Endothelial cell of umbilical vein (primary cell): Measurements from ENCODE around the gene ACSM5. TPM values are rescaled to one million over a fixed set of nuclear protein-coding genes. Genes with fewer than 3 reads are reported as not detected.

ENCODE experiments used
- BruUV-seq: library from RNA; stranded (reverse); fragments of 400-500 nt; replicated peaks from 2 replicates; lab custom pipeline; 2021; lab: Mats Ljungman, UMichigan
- CTCF ChIA-PET: fragments of 300-600, 350-600 bp; sonication (Branson Sonifier 250); formaldehyde crosslinking; loops from one replicate; lab custom pipeline; 2021; ENCODE audit warnings: antibody characterized with exemption, inconsistent platforms; lab: Charles Lee
- POLR2A ChIA-PET: fragments of 300-600, 350-600 bp; sonication (Branson Sonifier 250); formaldehyde crosslinking; loops from one replicate; lab custom pipeline; 2021; ENCODE audit warnings: antibody characterized with exemption, inconsistent platforms; lab: Charles Lee
- DNase-seq: peaks from one replicate; pipeline ENCODE4 v3.0.0-alpha.2; 2011; ENCODE audit warnings: low read depth, low spot score
- FAIRE-seq: peaks from 2 replicates; lab custom pipeline; 2011; peaks lifted over from hg19 to GRCh38; lab: Jason Lieb, UNC
- H2AFZ ChIP-seq: 2 replicates; pipeline ENCODE4 v1.6.0; 2012; ENCODE audit warnings: low read depth, low read length, control low read depth, inconsistent platforms
- H3K27ac ChIP-seq: 2 replicates; pipeline ENCODE4 v1.5.1; 2011; ENCODE audit warnings: low read depth, mild to moderate bottlenecking, control low read depth, low read length, moderate library complexity; ENCODE audit not compliant: insufficient read depth
- H3K27me3 ChIP-seq, 2 experiments: 2 replicates each; pipeline versions ENCODE4 v1.6.0 to v1.6.1; 2011; ENCODE audit warnings: low read length in 2 of 2, mixed read lengths in 1 of 2; ENCODE audit not compliant: control insufficient read depth in 2 of 2, insufficient read depth in 2 of 2
- H3K36me3 ChIP-seq, 2 experiments: 2 replicates in 1 of 2; 3 replicates in 1 of 2; pipeline ENCODE4 v1.5.1; 2011; ENCODE audit warnings: low read length in 2 of 2, mild to moderate bottlenecking in 1 of 2, moderate library complexity in 1 of 2; ENCODE audit not compliant: control insufficient read depth in 2 of 2, insufficient read depth in 2 of 2; ENCODE audit errors: extremely low read depth in 1 of 2
- H3K4me1 ChIP-seq: 3 replicates; pipeline ENCODE4 v1.5.1; 2011; ENCODE audit warnings: mild to moderate bottlenecking, low read length; ENCODE audit not compliant: control insufficient read depth, insufficient read depth; ENCODE audit errors: extremely low read depth
- H3K4me2 ChIP-seq: 2 replicates; pipeline ENCODE4 v1.6.1; 2011; ENCODE audit warnings: low read length, control low read depth, mixed read lengths; ENCODE audit not compliant: insufficient read depth
- H3K4me3 ChIP-seq, 3 experiments: fragments of 200-600 bp in 1 of 3; sonication (generic), shearing (Covaris generic) in 1 of 3; replicated peaks in 1 of 3; 2 replicates each; pipeline ENCODE4 v1.5.1; 2011 to 2016; ENCODE audit warnings: control low read depth in 3 of 3, low read length in 3 of 3, mild to moderate bottlenecking in 2 of 3, inconsistent platforms in 1 of 3, low read depth in 1 of 3, moderate library complexity in 1 of 3; ENCODE audit not compliant: insufficient read depth in 1 of 3
- H3K79me2 ChIP-seq: 2 replicates; pipeline ENCODE4 v1.6.0; 2012; ENCODE audit warnings: low read length, inconsistent platforms; ENCODE audit not compliant: control insufficient read depth, insufficient read depth
- H3K9ac ChIP-seq: replicated peaks from 2 replicates; pipeline ENCODE3; 2011; ENCODE audit warnings: low read length, control low read depth; ENCODE audit not compliant: insufficient read depth; ENCODE audit errors: extremely low read depth
- H3K9me1 ChIP-seq: replicated peaks from 3 replicates; pipeline ENCODE4 v1.6.0; 2011; ENCODE audit warnings: mild to moderate bottlenecking, low read length; ENCODE audit not compliant: control insufficient read depth, insufficient read depth; ENCODE audit errors: extremely low read depth
- H3K9me3 ChIP-seq: replicated peaks from 2 replicates; pipeline ENCODE4 v1.5.1; 2012; ENCODE audit warnings: low read length, inconsistent platforms; ENCODE audit not compliant: control insufficient read depth, insufficient read depth
- H4K20me1 ChIP-seq: replicated peaks from 2 replicates; pipeline ENCODE3; 2011; ENCODE audit warnings: mild to moderate bottlenecking, low read length; ENCODE audit not compliant: control insufficient read depth, insufficient read depth; ENCODE audit errors: extremely low read depth
- FOS ChIP-seq: IDR thresholded peaks from 2 replicates; pipeline ENCODE4 v1.6.1; 2011; ENCODE audit warnings: mild to moderate bottlenecking, low read length, moderate library complexity, borderline replicate concordance; ENCODE audit not compliant: insufficient read depth
- GATA2 ChIP-seq: IDR thresholded peaks from 2 replicates; pipeline ENCODE4 v1.7.0; 2011; ENCODE audit warnings: low read depth, mild to moderate bottlenecking, moderate library complexity, mixed read lengths, low read length; ENCODE audit not compliant: insufficient read length, insufficient read depth
- JUN ChIP-seq: IDR thresholded peaks from 2 replicates; pipeline ENCODE4 v1.6.1; 2011; ENCODE audit warnings: borderline replicate concordance, low read depth; ENCODE audit not compliant: insufficient read length, insufficient read depth
- MYC ChIP-seq: IDR thresholded peaks from one replicate; pipeline ENCODE4 v1.6.1; 2011; ENCODE audit warnings: mild to moderate bottlenecking, low read depth, low read length
- POLR2A ChIP-seq: IDR thresholded peaks from 2 replicates; pipeline ENCODE4 v1.6.1; 2012; ENCODE audit warnings: low read depth, mild to moderate bottlenecking, control low read depth, low read length
- POLR2AphosphoS5 ChIP-seq: IDR thresholded peaks from 2 replicates; pipeline ENCODE4 v1.6.1; 2012; ENCODE audit warnings: low read depth, mild to moderate bottlenecking, control low read depth, low read length, moderate library complexity; ENCODE audit not compliant: insufficient read depth
- dilution Hi-C: fragments of 300-500 bp; cut with MboI; formaldehyde crosslinking; loops from one replicate; pipeline ENCODE4 v1.15.0; 2019; ENCODE audit warnings: low sequenced_read_pairs; ENCODE audit not compliant: extremely low pct_ligation_motif_present
- intact Hi-C: fragments of 100-400 bp; cut with micrococcal nuclease; formaldehyde crosslinking; loops from one replicate; pipeline ENCODE4 v1.10.0; 2022
- polyA plus RNA-seq, 4 experiments: library from polyadenylated mRNA; depleted of rRNA in 3 of 4; stranded (reverse) in 3 of 4; unstranded in 1 of 4; fragments of >200 nt; gene quantifications; 2 replicates each; pipeline versions ENCODE4 v1.2.1 to v1.2.3, GENCODE V29; 2011 to 2012; ENCODE audit warnings: missing spikeins in 1 of 4
- total RNA-seq: library from RNA; stranded (reverse); gene quantifications from 2 replicates; pipeline ENCODE4 v1.2.3, GENCODE V29; 2021
- TF ChIP-seq, protein P1 (sequence below), 2 donors: IDR thresholded peaks; 1 replicate in 1 of 2; 2 replicates in 1 of 2; pipeline ENCODE4 v1.5.1; 2011; ENCODE audit warnings: low read length in 2 of 2, mild to moderate bottlenecking in 2 of 2, moderate library complexity in 2 of 2, control low read depth in 1 of 2, inconsistent platforms in 1 of 2, low read depth in 1 of 2; ENCODE audit not compliant: insufficient read depth in 1 of 2; ENCODE audit errors: extremely low read depth in 1 of 2

Gene ACSM5
- total and polyA plus RNA-seq, 2 donors (not counting 3 experiments of a cell fraction or from before 2014, with no cell fraction given), result 0.06 TPM; not detected in 1

DNA sequence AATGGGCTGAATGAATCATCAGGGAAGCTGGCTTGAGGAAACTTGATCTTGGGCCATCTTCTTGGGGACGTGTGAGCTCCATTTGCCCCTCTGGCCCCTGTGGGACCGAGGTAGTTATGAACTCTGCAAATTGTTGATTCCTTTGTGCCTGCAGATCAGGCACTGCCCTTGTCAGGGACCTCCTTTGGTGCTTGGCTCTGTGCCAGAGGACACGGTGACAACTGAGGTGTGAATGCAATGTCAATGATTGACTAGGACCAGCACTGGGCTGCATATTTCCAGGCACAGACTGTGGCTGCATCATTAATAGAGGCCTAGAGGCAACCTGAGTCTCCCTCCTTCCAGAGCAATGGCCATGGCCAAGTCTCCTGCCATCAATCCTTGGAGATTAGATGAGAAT, 28.6 kb upstream of the ACSM5 start:
- ChIA-PET POLR2A (no interaction called here), CTCF (interaction anchor here (0.6 to 2.8 kb wide), 3 partner anchors 80 to 732 kb away, joined by 3 to 30 read pairs (median 4); no protein-coding TSS in a partner anchor)
- Histone ChIP-seq H3K4me1 (no peaks in the 10 kb centered on the region), H3K9me3 (no peaks in the 10 kb centered on the region), H3K9ac (no peak overlapping the region), H3K4me2 (no peak overlapping the region), H3K27me3 (no peaks in the 10 kb centered on the region), H3K27ac (no peak overlapping the region), H3K9me1 (no peaks in the 10 kb centered on the region), H3K79me2 (no peaks in the 10 kb centered on the region), H4K20me1 (no peaks in the 10 kb centered on the region), H2AFZ (no peak overlapping the region), H3K4me3 (no peak overlapping the region), H3K36me3 (no peaks in the 10 kb centered on the region)
- dilution Hi-C loops, result no loop called here
- no peak for DNase-seq
- BruUV-seq, result no TSS peak
- intact Hi-C loops, result no loop called here
- no peak for TF ChIP-seq POLR2A
- TF ChIP-seq FOS, result no peak
- TF ChIP-seq, protein P1, sequence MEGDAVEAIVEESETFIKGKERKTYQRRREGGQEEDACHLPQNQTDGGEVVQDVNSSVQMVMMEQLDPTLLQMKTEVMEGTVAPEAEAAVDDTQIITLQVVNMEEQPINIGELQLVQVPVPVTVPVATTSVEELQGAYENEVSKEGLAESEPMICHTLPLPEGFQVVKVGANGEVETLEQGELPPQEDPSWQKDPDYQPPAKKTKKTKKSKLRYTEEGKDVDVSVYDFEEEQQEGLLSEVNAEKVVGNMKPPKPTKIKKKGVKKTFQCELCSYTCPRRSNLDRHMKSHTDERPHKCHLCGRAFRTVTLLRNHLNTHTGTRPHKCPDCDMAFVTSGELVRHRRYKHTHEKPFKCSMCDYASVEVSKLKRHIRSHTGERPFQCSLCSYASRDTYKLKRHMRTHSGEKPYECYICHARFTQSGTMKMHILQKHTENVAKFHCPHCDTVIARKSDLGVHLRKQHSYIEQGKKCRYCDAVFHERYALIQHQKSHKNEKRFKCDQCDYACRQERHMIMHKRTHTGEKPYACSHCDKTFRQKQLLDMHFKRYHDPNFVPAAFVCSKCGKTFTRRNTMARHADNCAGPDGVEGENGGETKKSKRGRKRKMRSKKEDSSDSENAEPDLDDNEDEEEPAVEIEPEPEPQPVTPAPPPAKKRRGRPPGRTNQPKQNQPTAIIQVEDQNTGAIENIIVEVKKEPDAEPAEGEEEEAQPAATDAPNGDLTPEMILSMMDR (IDR thresholded peaks at IDR 0.05; ENCODE audit: extremely low read depth in 1 of 2, insufficient read depth in 1 of 2, low read depth in 1 of 2, low read length in 2 of 2), result no peak
- no peak for TF ChIP-seq MYC
- TF ChIP-seq POLR2AphosphoS5, result no peak
- no peak for TF ChIP-seq GATA2
- no peak for TF ChIP-seq JUN
- no peak for FAIRE-seq
